Esophagus squamous epithelium (tissue), 4 donors: ENCODE results near the gene RAI14.

Experiments
- CTCF ChIP-seq, 6 experiments: fragments of 450-650 bp in 4 of 6; fragments of 200-600 bp in 2 of 6; sonication (generic) in 2 of 6; IDR thresholded peaks; one replicate each; pipeline ENCODE4 v1.5.1; 2016 to 2019; ENCODE audit warnings: antibody characterized with exemption in 6 of 6, mild to moderate bottlenecking in 4 of 6, moderate library complexity in 4 of 6
- POLR2A ChIP-seq, 4 donors: fragments of 450-650 bp; IDR thresholded peaks; one replicate each; pipeline ENCODE4 v1.6.1; 2017; ENCODE audit warnings: antibody characterized with exemption in 4 of 4, mild to moderate bottlenecking in 4 of 4, moderate library complexity in 3 of 4

DNA sequence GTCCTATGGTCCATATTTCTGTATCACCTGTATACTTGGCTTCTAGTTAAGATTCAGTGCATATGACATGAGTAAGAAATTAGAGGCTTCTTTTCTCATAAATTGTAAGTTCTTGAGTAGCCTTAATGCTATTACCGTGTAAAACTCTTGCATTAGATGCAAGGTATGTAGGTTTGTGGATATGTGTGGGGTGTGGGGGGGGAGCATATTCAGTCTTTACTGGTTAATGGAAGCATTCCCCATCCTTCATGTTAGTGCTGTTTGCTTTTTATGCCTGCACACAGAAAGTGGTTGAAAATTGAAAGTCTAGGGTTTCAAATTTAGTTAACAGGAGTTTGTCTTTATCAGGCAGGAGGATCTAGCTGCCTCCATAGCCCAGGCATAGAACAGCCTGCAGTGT, 16.1 kb downstream of the RAI14 start:
- TF ChIP-seq CTCF (IDR thresholded peaks at IDR 0.05) (no peak), POLR2A (IDR thresholded peaks at IDR 0.05) (no peak)
